Tibial artery (tissue), 4 donors: Measurements from ENCODE around the gene ATF7.

Experiments
- DNase-seq, 2 donors: peaks; one replicate each; pipeline ENCODE4 v3.0.0-alpha.2; 2019
- H3K27ac ChIP-seq, 2 donors: fragments of 200-600 bp; sonication (generic) in 1 of 2; 1 replicate in 1 of 2; 2 replicates in 1 of 2; pipeline ENCODE4 v1.5.1; 2018 to 2019; ENCODE audit warnings: mild to moderate bottlenecking in 1 of 2
- H3K27me3 ChIP-seq, 2 donors: fragments of 200-600 bp; sonication (generic) in 1 of 2; one replicate each; pipeline versions ENCODE4 v1.5.1 to v1.6.0; 2016 to 2019
- H3K36me3 ChIP-seq, 3 donors: fragments of 200-600 bp; sonication (generic) in 2 of 3; one replicate each; pipeline ENCODE4 v1.5.1; 2016 to 2019; ENCODE audit warnings: mild to moderate bottlenecking in 2 of 3
- H3K4me1 ChIP-seq, 4 donors: fragments of 200-600 bp; sonication (generic) in 2 of 4; 1 replicate in 3 of 4; 2 replicates in 1 of 4; pipeline ENCODE4 v1.5.1; 2016 to 2019
- H3K4me3 ChIP-seq, 2 donors: fragments of 200-600 bp; sonication (generic) in 1 of 2; 1 replicate in 1 of 2; 2 replicates in 1 of 2; pipeline ENCODE4 v1.5.1; 2018 to 2019; ENCODE audit warnings: mild to moderate bottlenecking in 2 of 2
- H3K9me3 ChIP-seq, 3 donors: fragments of 200-600 bp; sonication (generic) in 1 of 3; one replicate each; pipeline ENCODE4 v1.5.1; 2016 to 2019
- CTCF ChIP-seq, 2 experiments: fragments of 200-600 bp in 1 of 2; fragments of 450-650 bp in 1 of 2; IDR thresholded peaks; one replicate each; pipeline ENCODE4 v1.5.1; 2017 to 2019; ENCODE audit warnings: antibody characterized with exemption in 2 of 2, mild to moderate bottlenecking in 1 of 2, moderate library complexity in 1 of 2
- intact Hi-C: fragments of 100-400 bp; cut with DNase I; formaldehyde crosslinking; loops from one replicate; pipeline ENCODE4 v1.15.0; 2023; ENCODE audit warnings: low total_unique reads

Gene ATF7

GRCh38 chr12:53625946-53626701, at the start of gene ATF7:
Gene ATF7 (minus strand): TSS chr12:53626382. CDS start chr12:53601000, 25,382 bp downstream.
- Histone ChIP-seq H3K9me3 (no peaks in the 10 kb centered on the region), H3K4me1 (peaks cover 0 to 47% (median 20%) of the 10 kb centered on the region in 4 donors), H3K36me3 (no peaks in the 10 kb centered on the region), H3K27ac (peak within 1 kb of the TSS; percentile 86 to 89), H3K27me3 (no peaks in the 10 kb centered on the region), H3K4me3 (peak within 1 kb of the TSS; percentile 58 to 63)
- peak; percentile 98 to 99 for DNase-seq
- TF ChIP-seq CTCF (IDR thresholded peaks at IDR 0.05), result peak in 1 of 2 experiments; percentile 16
- intact Hi-C loops, result loop anchor here (10.0 kb wide), 2 partner anchors 49 to 81 kb away; partner anchors contain the start of gene ATP5MC2

- Histone ChIP-seq H3K9me3 (no peaks in the 10 kb centered on the region), H3K4me3 (peak overlapping the region; percentile 59 to 71), H3K27me3 (no peaks in the 10 kb centered on the region), H3K36me3 (peaks cover 26 to 38% (median 31%) of the 10 kb centered on the region in 3 donors), H3K27ac (peak overlapping the region; percentile 90 to 99), H3K4me1 (peaks cover 0 to 43% (median 28%) of the 10 kb centered on the region in 4 donors)
- no peak for TF ChIP-seq CTCF (IDR thresholded peaks at IDR 0.05)
- intact Hi-C loops, result loop anchor here (5.0 to 10.0 kb wide), 2 partner anchors 50 to 133 kb away; partner anchors contain the start of gene ATF7
- peak in 1 of 2 donors; percentile 55 for DNase-seq
Measured at GRCh38 chr12:53674977-53675700, 49.0 kb upstream of the ATF7 start.

GRCh38 chr12:53670971-53671370, 44.8 kb upstream of the ATF7 start:
- Histone ChIP-seq H3K36me3 (peaks cover 60 to 79% (median 64%) of the 10 kb centered on the region in 3 donors), H3K27ac (no peak overlapping the region), H3K4me3 (no peak overlapping the region), H3K9me3 (no peaks in the 10 kb centered on the region), H3K4me1 (peaks cover 0 to 23% (median 14%) of the 10 kb centered on the region in 4 donors), H3K27me3 (no peaks in the 10 kb centered on the region)
- no peak for DNase-seq
- intact Hi-C loops, result loop anchor here (10.0 kb wide), 1 partner anchor 46 kb away; the partner anchor contains the start of gene ATF7
- TF ChIP-seq CTCF (IDR thresholded peaks at IDR 0.05), result no peak

GRCh38 chr12:53670308-53670707, 44.1 kb upstream of the ATF7 start:
- H3K27me3 ChIP-seq, result no peaks in the 10 kb centered on the region
- TF ChIP-seq CTCF (IDR thresholded peaks at IDR 0.05), result no peak
- DNase-seq, result no peak
- H3K36me3 ChIP-seq, result peaks cover 67 to 85% (median 71%) of the 10 kb centered on the region in 3 donors
- H3K9me3 ChIP-seq, result no peaks in the 10 kb centered on the region
- peaks cover 0 to 21% (median 13%) of the 10 kb centered on the region in 4 donors for H3K4me1 ChIP-seq
- H3K27ac ChIP-seq, result no peak overlapping the region
- no peak overlapping the region for H3K4me3 ChIP-seq
- intact Hi-C loops, result loop anchor here (10.0 kb wide), 1 partner anchor 46 kb away; the partner anchor contains the start of gene ATF7

- no peaks in the 10 kb centered on the region for H3K9me3 ChIP-seq
- H3K27ac ChIP-seq, result peak overlapping the region in 1 of 2 donors; percentile 43
- no peak for DNase-seq
- no peaks in the 10 kb centered on the region for H3K27me3 ChIP-seq
- H3K36me3 ChIP-seq, result peaks cover 79 to 93% (median 81%) of the 10 kb centered on the region in 3 donors
- no peak for TF ChIP-seq CTCF (IDR thresholded peaks at IDR 0.05)
- H3K4me3 ChIP-seq, result no peak overlapping the region
- intact Hi-C loops, result no loop called here
- peaks cover 0 to 6% (median 1%) of the 10 kb centered on the region in 4 donors for H3K4me1 ChIP-seq
Measured at GRCh38 chr12:53667080-53667479, 40.9 kb upstream of the ATF7 start.
